H9 (cell line): ENCODE data around the gene PROM1. TPM values are rescaled to one million over a fixed set of nuclear protein-coding genes. Genes with fewer than 3 reads are reported as not detected.

Experiments
- DNase-seq: peaks from one replicate; pipeline ENCODE4 v3.0.0-alpha.2; 2017
- H2AFZ ChIP-seq: one replicate; pipeline ENCODE4 v1.6.1; 2013; ENCODE audit warnings: mild to moderate bottlenecking, low read length, control low read depth, moderate library complexity
- H2AK5ac ChIP-seq: 2 replicates; pipeline ENCODE4 v1.6.1; 2013; ENCODE audit warnings: low read length, control low read depth, mixed read lengths; ENCODE audit not compliant: insufficient read length
- H2BK120ac ChIP-seq: one replicate; pipeline ENCODE4 v1.6.1; 2013; ENCODE audit warnings: low read depth, mild to moderate bottlenecking, low read length, control low read depth, inconsistent platforms; ENCODE audit not compliant: poor library complexity, severe bottlenecking
- H2BK12ac ChIP-seq: 2 replicates; pipeline ENCODE4 v1.6.1; 2013; ENCODE audit warnings: low read length, control low read depth, mixed read lengths, low read depth; ENCODE audit not compliant: insufficient read length
- H2BK15ac ChIP-seq: 2 replicates; pipeline ENCODE4 v1.6.1; 2013; ENCODE audit warnings: low read depth, low read length, control low read depth
- H2BK20ac ChIP-seq: one replicate; pipeline ENCODE4 v1.6.1; 2013; ENCODE audit warnings: low read depth, mild to moderate bottlenecking, low read length, control low read depth, inconsistent platforms; ENCODE audit not compliant: poor library complexity, severe bottlenecking
- H2BK5ac ChIP-seq: 2 replicates; pipeline ENCODE4 v1.6.1; 2013; ENCODE audit warnings: low read length, control low read depth, mixed read lengths; ENCODE audit not compliant: insufficient read length
- H3K14ac ChIP-seq: 2 replicates; pipeline ENCODE4 v1.6.1; 2013; ENCODE audit warnings: low read length, control low read depth; ENCODE audit not compliant: insufficient read depth
- H3K18ac ChIP-seq: 2 replicates; pipeline ENCODE4 v1.6.1; 2013; ENCODE audit warnings: low read depth, mild to moderate bottlenecking, mixed read lengths, low read length, control low read depth; ENCODE audit not compliant: insufficient read length
- H3K23ac ChIP-seq: 2 replicates; pipeline ENCODE4 v1.6.1; 2013; ENCODE audit warnings: low read length, control low read depth, mixed read lengths, low read depth; ENCODE audit not compliant: insufficient read length
- H3K23me2 ChIP-seq: 2 replicates; pipeline ENCODE4 v1.6.1; 2013; ENCODE audit warnings: low read depth, mild to moderate bottlenecking, mixed read lengths, low read length, control low read depth; ENCODE audit not compliant: insufficient read length, poor library complexity, severe bottlenecking
- H3K27ac ChIP-seq: 2 replicates; pipeline ENCODE4 v1.5.1; 2013; ENCODE audit warnings: low read length, control low read depth, mixed read lengths, low read depth; ENCODE audit not compliant: insufficient read length
- H3K27me3 ChIP-seq: 2 replicates; pipeline ENCODE4 v1.6.1; 2013; ENCODE audit warnings: low read length, control low read depth, inconsistent platforms; ENCODE audit not compliant: insufficient read depth
- H3K4ac ChIP-seq: 2 replicates; pipeline ENCODE4 v1.6.1; 2013; ENCODE audit warnings: low read depth, mild to moderate bottlenecking, control low read depth, inconsistent platforms, low read length, moderate library complexity
- H3K4me1 ChIP-seq: 2 replicates; pipeline ENCODE4 v1.6.1; 2013; ENCODE audit warnings: low read length, control low read depth, inconsistent platforms; ENCODE audit not compliant: insufficient read depth
- H3K4me2 ChIP-seq: 2 replicates; pipeline ENCODE4 v1.6.1; 2013; ENCODE audit warnings: low read length, control low read depth, mixed read lengths; ENCODE audit not compliant: insufficient read length, insufficient read depth
- H3K56ac ChIP-seq: 2 replicates; pipeline ENCODE4 v1.6.1; 2013; ENCODE audit warnings: low read depth, mild to moderate bottlenecking, mixed read lengths, low read length, control low read depth; ENCODE audit not compliant: insufficient read length
- H3K79me1 ChIP-seq: 2 replicates; pipeline ENCODE4 v1.6.1; 2013; ENCODE audit warnings: low read depth, mild to moderate bottlenecking, moderate library complexity, low read length, control low read depth, inconsistent platforms; ENCODE audit not compliant: insufficient read depth, poor library complexity, severe bottlenecking
- H3K79me2 ChIP-seq: 2 replicates; pipeline ENCODE4 v1.6.1; 2013; ENCODE audit warnings: low read length, control low read depth, inconsistent platforms; ENCODE audit not compliant: insufficient read depth
- H3K9ac ChIP-seq: 2 replicates; pipeline ENCODE4 v1.6.1; 2013; ENCODE audit warnings: low read length, control low read depth, mixed read lengths; ENCODE audit not compliant: insufficient read length; ENCODE audit errors: extremely low read depth
- H3K9me3 ChIP-seq: one replicate; pipeline ENCODE4 v1.6.1; 2013; ENCODE audit warnings: low read depth, low read length, inconsistent platforms; ENCODE audit not compliant: control insufficient read depth
- H3T11ph ChIP-seq: one replicate; pipeline ENCODE4 v1.6.1; 2013; ENCODE audit warnings: mild to moderate bottlenecking, low read length, control low read depth, inconsistent platforms
- H4K20me1 ChIP-seq: one replicate; pipeline ENCODE4 v1.6.1; 2013; ENCODE audit not compliant: control insufficient read depth, insufficient read length, insufficient read depth
- H4K5ac ChIP-seq: 2 replicates; pipeline ENCODE4 v1.6.1; 2013; ENCODE audit warnings: low read depth, mild to moderate bottlenecking, mixed read lengths, low read length, control low read depth; ENCODE audit not compliant: insufficient read length
- H4K8ac ChIP-seq: replicated peaks from 2 replicates; pipeline ENCODE4 v1.6.1; 2013; ENCODE audit warnings: low read length, control low read depth, mixed read lengths, low read depth; ENCODE audit not compliant: insufficient read length
- H4K91ac ChIP-seq: 2 replicates; pipeline ENCODE4 v1.6.1; 2013; ENCODE audit warnings: low read depth, mild to moderate bottlenecking, moderate library complexity, mixed read lengths, low read length, control low read depth; ENCODE audit not compliant: insufficient read length
- H3K27ac Mint-ChIP-seq, 3 experiments: 2 replicates in 2 of 3; 3 replicates in 1 of 3; pipeline ENCODE4 v1.8.0; 2020 to 2021; ENCODE audit warnings: mixed read lengths in 3 of 3, mild to moderate bottlenecking in 1 of 3, moderate library complexity in 1 of 3
- H3K27me3 Mint-ChIP-seq: 2 replicates; pipeline ENCODE4 v1.8.0; 2021; ENCODE audit warnings: low read depth, mild to moderate bottlenecking, moderate library complexity, mixed read lengths
- H3K36me3 Mint-ChIP-seq, 3 experiments: 2 replicates in 2 of 3; 3 replicates in 1 of 3; pipeline ENCODE4 v1.8.0; 2020 to 2021; ENCODE audit warnings: low read depth in 3 of 3, mixed read lengths in 3 of 3; ENCODE audit not compliant: insufficient read depth in 1 of 3
- H3K4me1 Mint-ChIP-seq, 2 experiments: 2 replicates each; pipeline ENCODE4 v1.8.0; 2020; ENCODE audit warnings: mixed read lengths in 2 of 2
- H3K4me3 Mint-ChIP-seq, 2 experiments: 2 replicates in 1 of 2; 3 replicates in 1 of 2; pipeline ENCODE4 v1.8.0; 2020 to 2021; ENCODE audit warnings: mild to moderate bottlenecking in 2 of 2, mixed read lengths in 2 of 2, moderate library complexity in 1 of 2
- H3K9me3 Mint-ChIP-seq, 2 experiments: 2 replicates in 1 of 2; 3 replicates in 1 of 2; pipeline ENCODE4 v1.8.0; 2020; ENCODE audit warnings: mild to moderate bottlenecking in 2 of 2, mixed read lengths in 2 of 2, moderate library complexity in 1 of 2
- WGBS: extraction: QIAGEN DNeasy Blood & Tissue Kit; methylation state at CpG from one replicate; pipeline ENCODE4 v1.1.7; 2013; ENCODE audit warnings: missing lambda C conversion rate, low lambda C conversion rate, mixed read lengths; ENCODE audit not compliant: insufficient read length; ENCODE audit errors: extremely low coverage; 5-methylcytosine and 5-hydroxymethylcytosine counted together
- total RNA-seq: library from RNA; stranded (reverse); gene quantifications from 2 replicates; pipeline ENCODE4 v1.2.1, GENCODE V29; 2021
- TF ChIP-seq, protein P1 (sequence below): fragments of 200-600 bp; sonication (generic); conservative IDR thresholded peaks from 3 replicates; pipeline ENCODE4 v1.8.0; 2021; ENCODE audit warnings: antibody characterized with exemption, mild to moderate bottlenecking

The PROM1 gene
- total RNA-seq, 1 experiment from 2014 or later: 98.3 TPM

DNA sequence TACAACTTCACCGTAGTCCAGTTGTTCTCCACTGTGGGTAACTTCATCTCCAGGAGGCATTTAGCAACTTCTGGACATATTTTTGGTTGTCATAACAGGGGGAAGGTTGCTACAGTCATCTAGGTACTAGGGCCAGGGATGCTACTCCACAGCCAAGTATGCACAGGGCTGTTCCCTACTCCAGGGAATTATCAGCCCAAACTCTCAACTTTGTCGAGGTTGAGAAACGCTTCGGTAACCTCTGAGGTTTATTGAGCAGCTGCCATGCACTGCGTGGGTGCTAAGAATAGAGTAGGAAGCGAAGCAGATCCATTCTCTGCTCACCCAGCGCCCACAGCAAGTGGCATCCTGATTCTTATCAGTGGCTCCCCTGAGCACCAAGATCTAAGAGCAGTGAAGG is 153.5 kb downstream of the PROM1 start:
- peaks cover 1% of the 10 kb centered on the region for H3K27me3 Mint-ChIP-seq
- H2BK15ac ChIP-seq: 0 out of 2 replicates have a peak overlapping the region, but pooled peaks have one; percentile 90
- no peaks in the 10 kb centered on the region for H3K23me2 ChIP-seq
- no peak overlapping the region for H3T11ph ChIP-seq
- no peak overlapping the region for H2AK5ac ChIP-seq
- no peak overlapping the region for H4K8ac ChIP-seq
- H3K4me1 ChIP-seq: no peaks in the 10 kb centered on the region
- no peak overlapping the region for H3K18ac ChIP-seq
- no peak overlapping the region for H3K9ac ChIP-seq
- H3K4ac ChIP-seq: no peak overlapping the region
- no peak overlapping the region for H3K23ac ChIP-seq
- no peak overlapping the region for H2AFZ ChIP-seq
- H3K9me3 ChIP-seq: no peaks in the 10 kb centered on the region
- DNase-seq: no peak
- no peak overlapping the region for H3K27ac Mint-ChIP-seq
- no peaks in the 10 kb centered on the region for H3K36me3 Mint-ChIP-seq
- peak overlapping the region; percentile 31; the same call in 1 of the 2 replicates for H3K14ac ChIP-seq
- no peaks in the 10 kb centered on the region for H3K9me3 Mint-ChIP-seq
- TF ChIP-seq, protein P1, sequence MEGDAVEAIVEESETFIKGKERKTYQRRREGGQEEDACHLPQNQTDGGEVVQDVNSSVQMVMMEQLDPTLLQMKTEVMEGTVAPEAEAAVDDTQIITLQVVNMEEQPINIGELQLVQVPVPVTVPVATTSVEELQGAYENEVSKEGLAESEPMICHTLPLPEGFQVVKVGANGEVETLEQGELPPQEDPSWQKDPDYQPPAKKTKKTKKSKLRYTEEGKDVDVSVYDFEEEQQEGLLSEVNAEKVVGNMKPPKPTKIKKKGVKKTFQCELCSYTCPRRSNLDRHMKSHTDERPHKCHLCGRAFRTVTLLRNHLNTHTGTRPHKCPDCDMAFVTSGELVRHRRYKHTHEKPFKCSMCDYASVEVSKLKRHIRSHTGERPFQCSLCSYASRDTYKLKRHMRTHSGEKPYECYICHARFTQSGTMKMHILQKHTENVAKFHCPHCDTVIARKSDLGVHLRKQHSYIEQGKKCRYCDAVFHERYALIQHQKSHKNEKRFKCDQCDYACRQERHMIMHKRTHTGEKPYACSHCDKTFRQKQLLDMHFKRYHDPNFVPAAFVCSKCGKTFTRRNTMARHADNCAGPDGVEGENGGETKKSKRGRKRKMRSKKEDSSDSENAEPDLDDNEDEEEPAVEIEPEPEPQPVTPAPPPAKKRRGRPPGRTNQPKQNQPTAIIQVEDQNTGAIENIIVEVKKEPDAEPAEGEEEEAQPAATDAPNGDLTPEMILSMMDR: no peak
- no peak overlapping the region for H2BK120ac ChIP-seq
- no peaks in the 10 kb centered on the region for H3K79me2 ChIP-seq
- no peaks in the 10 kb centered on the region for H3K79me1 ChIP-seq
- H2BK12ac ChIP-seq: no peak overlapping the region
- no peak overlapping the region for H4K5ac ChIP-seq
- no peak overlapping the region for H2BK5ac ChIP-seq
- H4K20me1 ChIP-seq: no peaks in the 10 kb centered on the region
- no peak overlapping the region for H3K4me3 Mint-ChIP-seq
- WGBS: no CpG with 5 or more reads among the region's 7 CpGs
- H4K91ac ChIP-seq: no peak overlapping the region
- H3K27me3 ChIP-seq: no peaks in the 10 kb centered on the region
- H3K27ac ChIP-seq: no peak overlapping the region
- no peak overlapping the region for H2BK20ac ChIP-seq
- no peak overlapping the region for H3K56ac ChIP-seq
- no peaks in the 10 kb centered on the region for H3K4me1 Mint-ChIP-seq
- H3K4me2 ChIP-seq: no peak overlapping the region
